SK-MEL-5 (cell line): ENCODE results near the gene TBC1D25. TPM values are rescaled to one million over a fixed set of nuclear protein-coding genes. Genes with fewer than 3 reads are reported as not detected.

Experiments used
- DNase-seq: peaks from one replicate; pipeline ENCODE4 v3.0.0-alpha.2; 2016; ENCODE audit warnings: low read depth, low spot score
- in situ Hi-C: cut with HindIII; loops from 2 replicates; pipeline ENCODE4 v1.10.0; 2016; ENCODE audit warnings: low sequenced_read_pairs, high pct_unique_total_duplicates, low pct_unique_long_range_greater_than_20kb
- polyA plus RNA-seq, 2 experiments: library from polyadenylated mRNA; depleted of rRNA; stranded (reverse); fragments of >200 nt; gene quantifications; 2 replicates each; pipeline ENCODE4 v1.2.3, GENCODE V29; 2015
- total RNA-seq: library from RNA; depleted of rRNA; stranded (reverse); fragments of >200 nt; shearing (Covaris generic); gene quantifications from 2 replicates; pipeline ENCODE4 v1.2.3, GENCODE V29; 2014; rRNA removed

TBC1D25 gene
- total RNA-seq: 3.3 and 4.7 TPM in 2 replicates
- 12.3 and 12.5 TPM in 2 replicates for polyA plus RNA-seq (2015; cell fraction: cytosol; rRNA removed)
- 9.8 and 14.6 TPM in 2 replicates for polyA plus RNA-seq (2015; cell fraction: nucleus; rRNA removed)

GRCh38 chrX:48539345-48540027, at the start of gene TBC1D25:
TSS of gene TBC1D25 (plus strand) at chrX:48539714. CDS start at chrX:48539798, 84 bp downstream.
- in situ Hi-C loops: no loop called here
- peak; percentile 98 for DNase-seq

- DNase-seq: no peak
- in situ Hi-C loops: no loop called here
Measured at GRCh38 chrX:48489892-48490291, 49.6 kb upstream of the TBC1D25 start.

- in situ Hi-C loops: no loop called here
- DNase-seq: no peak
Measured at GRCh38 chrX:48490661-48491060, 48.9 kb upstream of the TBC1D25 start.

- in situ Hi-C loops: no loop called here
- DNase-seq: no peak
Measured at GRCh38 chrX:48491809-48492208, 47.7 kb upstream of the TBC1D25 start.

GRCh38 chrX:48492293-48492910, 47.1 kb upstream of the TBC1D25 start:
- in situ Hi-C loops: no loop called here
- no peak for DNase-seq

GRCh38 chrX:48493890-48494364, 45.6 kb upstream of the TBC1D25 start:
- peak; percentile 67 for DNase-seq
- in situ Hi-C loops: no loop called here

- in situ Hi-C loops: no loop called here
- DNase-seq: no peak
Measured at GRCh38 chrX:48496660-48497059, 42.9 kb upstream of the TBC1D25 start.

GRCh38 chrX:48497871-48498270, 41.6 kb upstream of the TBC1D25 start:
- in situ Hi-C loops: no loop called here
- DNase-seq: no peak

- DNase-seq: peak; percentile 28
- in situ Hi-C loops: no loop called here
Measured at GRCh38 chrX:48498374-48498809, 41.1 kb upstream of the TBC1D25 start.

- DNase-seq: no peak
- in situ Hi-C loops: no loop called here
Measured at GRCh38 chrX:48504261-48504660, 35.3 kb upstream of the TBC1D25 start.

GRCh38 chrX:48505481-48505880, 34.0 kb upstream of the TBC1D25 start:
- DNase-seq: no peak
- in situ Hi-C loops: no loop called here

GRCh38 chrX:48507246-48507645, 32.3 kb upstream of the TBC1D25 start:
- no peak for DNase-seq
- in situ Hi-C loops: no loop called here

- peak; percentile 54 for DNase-seq
- in situ Hi-C loops: no loop called here
Measured at GRCh38 chrX:48508400-48509244, 30.9 kb upstream of the TBC1D25 start, which contains the start of gene PORCN. TSS of gene PORCN (plus strand) at chrX:48508992. CDS start at chrX:48509821, 829 bp downstream.

- in situ Hi-C loops: no loop called here
- DNase-seq: no peak
Measured at GRCh38 chrX:48509245-48509590, 30.3 kb upstream of the TBC1D25 start.

GRCh38 chrX:48509619-48510018, 29.9 kb upstream of the TBC1D25 start:
- in situ Hi-C loops: no loop called here
- no peak for DNase-seq

GRCh38 chrX:48511560-48511959, 28.0 kb upstream of the TBC1D25 start:
- peak; percentile 41 for DNase-seq
- in situ Hi-C loops: no loop called here

GRCh38 chrX:48512371-48512935, 27.1 kb upstream of the TBC1D25 start:
- in situ Hi-C loops: no loop called here
- no peak for DNase-seq

GRCh38 chrX:48513670-48514069, 25.8 kb upstream of the TBC1D25 start:
- in situ Hi-C loops: no loop called here
- DNase-seq: no peak
